ENCODE data around the gene BANP. TPM values are rescaled to one million over a fixed set of nuclear protein-coding genes. Genes with fewer than 3 reads are reported as not detected.
"Not testable (repeated sequence)": the region's sequence is repeated elsewhere in the genome, so short reads cannot be mapped to it uniquely, and the experiment has no call there.

Gene BANP
- total and polyA plus RNA-seq, 12 donors: 10.4 to 29.8 (median 21.7) TPM

DNA sequence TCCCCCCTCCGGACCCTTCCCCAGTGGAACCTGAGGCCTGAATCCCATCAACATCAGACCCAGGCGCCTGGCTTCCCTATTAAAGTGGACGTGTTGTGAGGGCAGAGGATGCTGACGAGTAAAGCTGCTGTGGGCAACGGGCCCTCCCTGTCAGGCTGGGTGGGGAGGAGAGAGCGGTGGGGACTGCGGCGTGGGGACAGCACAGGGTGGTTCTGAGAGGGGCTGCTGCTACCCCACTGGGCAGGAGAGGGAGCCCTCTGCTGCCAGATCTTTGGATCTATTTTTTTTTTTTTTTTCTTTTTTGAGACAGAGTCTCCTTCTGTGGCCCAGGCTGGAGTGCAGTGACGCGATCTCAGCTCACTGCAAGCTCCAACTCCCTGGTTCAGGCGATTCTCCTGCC, 20.8 kb upstream of the BANP start:
- no peaks in the 10 kb centered on the region for H3K4me1 ChIP-seq (replicated peaks in 1 of 2)
- intact Hi-C loops (cut with DNase I): no loop called here
- H3K9me3 ChIP-seq (replicated peaks in 1 of 3): no peaks in the 10 kb centered on the region
- H3K27me3 ChIP-seq: no peaks in the 10 kb centered on the region
- H3K4me3 ChIP-seq: no peak overlapping the region
- H3K36me3 ChIP-seq (replicated peaks in 1 of 2): no peaks in the 10 kb centered on the region
- TF ChIP-seq POLR2A (IDR thresholded peaks at IDR 0.05): no peak
- TF ChIP-seq, protein P1, sequence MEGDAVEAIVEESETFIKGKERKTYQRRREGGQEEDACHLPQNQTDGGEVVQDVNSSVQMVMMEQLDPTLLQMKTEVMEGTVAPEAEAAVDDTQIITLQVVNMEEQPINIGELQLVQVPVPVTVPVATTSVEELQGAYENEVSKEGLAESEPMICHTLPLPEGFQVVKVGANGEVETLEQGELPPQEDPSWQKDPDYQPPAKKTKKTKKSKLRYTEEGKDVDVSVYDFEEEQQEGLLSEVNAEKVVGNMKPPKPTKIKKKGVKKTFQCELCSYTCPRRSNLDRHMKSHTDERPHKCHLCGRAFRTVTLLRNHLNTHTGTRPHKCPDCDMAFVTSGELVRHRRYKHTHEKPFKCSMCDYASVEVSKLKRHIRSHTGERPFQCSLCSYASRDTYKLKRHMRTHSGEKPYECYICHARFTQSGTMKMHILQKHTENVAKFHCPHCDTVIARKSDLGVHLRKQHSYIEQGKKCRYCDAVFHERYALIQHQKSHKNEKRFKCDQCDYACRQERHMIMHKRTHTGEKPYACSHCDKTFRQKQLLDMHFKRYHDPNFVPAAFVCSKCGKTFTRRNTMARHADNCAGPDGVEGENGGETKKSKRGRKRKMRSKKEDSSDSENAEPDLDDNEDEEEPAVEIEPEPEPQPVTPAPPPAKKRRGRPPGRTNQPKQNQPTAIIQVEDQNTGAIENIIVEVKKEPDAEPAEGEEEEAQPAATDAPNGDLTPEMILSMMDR (IDR thresholded peaks at IDR 0.05): peak in 1 of 6 experiments; percentile 17
- no peak for DNase-seq
- WGBS, 4 donors: 50 to 70% (median 67%) methylated on average over 9 to 11 of the region's 11 CpGs
- H3K27ac ChIP-seq: no peak overlapping the region

- no peak overlapping the region for H3K27ac ChIP-seq
- H3K9me3 ChIP-seq (replicated peaks in 1 of 3): no peaks in the 10 kb centered on the region
- intact Hi-C loops (cut with DNase I): no loop called here
- no peaks in the 10 kb centered on the region for H3K4me1 ChIP-seq (replicated peaks in 1 of 2)
- H3K4me3 ChIP-seq: no peak overlapping the region
- no peak for DNase-seq
- no peaks in the 10 kb centered on the region for H3K36me3 ChIP-seq (replicated peaks in 1 of 2)
- no peaks in the 10 kb centered on the region for H3K27me3 ChIP-seq
- TF ChIP-seq POLR2A (IDR thresholded peaks at IDR 0.05): no peak
- TF ChIP-seq, protein P1 (IDR thresholded peaks at IDR 0.05): no peak
- WGBS, 4 donors: 85 to 96% (median 93%) methylated on average over 17 of the region's 17 CpGs
These were observed 19.7 kb upstream of the BANP start for GRCh38 chr16:87931504-87931903.

GRCh38 chr16:87932475-87933139, 18.6 kb upstream of the BANP start:
- H3K4me3 ChIP-seq; H3K27me3 ChIP-seq; DNase-seq; H3K9me3 ChIP-seq (replicated peaks in 1 of 3); intact Hi-C loops (cut with DNase I); H3K27ac ChIP-seq; H3K36me3 ChIP-seq (replicated peaks in 1 of 2); H3K4me1 ChIP-seq (replicated peaks in 1 of 2): not testable (repeated sequence)
- WGBS, 4 donors: 91 to 96% (median 93%) methylated on average over 10 to 17 of the region's 17 CpGs

DNA sequence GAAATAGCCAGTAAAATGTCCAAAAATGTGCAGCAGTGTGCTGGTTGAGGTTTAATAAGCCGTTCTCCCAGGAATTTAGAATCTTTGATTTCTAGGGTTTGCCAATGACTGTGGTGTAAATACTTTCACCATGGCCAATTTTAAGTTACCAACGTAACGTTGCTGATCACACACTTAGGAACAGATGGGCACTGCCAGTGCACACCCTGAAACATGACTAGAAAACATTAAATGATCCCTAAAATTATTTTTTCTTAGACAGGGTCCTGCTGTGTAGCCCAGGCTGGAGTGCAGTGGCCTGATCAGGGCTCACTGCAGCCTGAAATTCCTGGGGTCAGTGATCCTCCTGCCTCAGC, 18.1 kb upstream of the BANP start:
- Histone ChIP-seq H3K4me1 (replicated peaks in 1 of 2) (no peaks in the 10 kb centered on the region), H3K9me3 (replicated peaks in 1 of 3) (no peaks in the 10 kb centered on the region), H3K27me3 (no peaks in the 10 kb centered on the region), H3K4me3 (no peak overlapping the region), H3K36me3 (replicated peaks in 1 of 2) (no peaks in the 10 kb centered on the region), H3K27ac (no peak overlapping the region)
- TF ChIP-seq POLR2A (IDR thresholded peaks at IDR 0.05): no peak
- TF ChIP-seq, protein P1 (IDR thresholded peaks at IDR 0.05): no peak
- DNase-seq: no peak
- 90 to 96% (median 94%) methylated on average over 3 of the region's 3 CpGs for WGBS, 4 donors
- intact Hi-C loops (cut with DNase I): no loop called here

GRCh38 chr16:87934752-87935425, 16.3 kb upstream of the BANP start:
- WGBS, 4 donors: 77 to 84% (median 80%) methylated on average over 11 to 19 of the region's 19 CpGs
- H3K27me3 ChIP-seq; H3K27ac ChIP-seq; H3K4me3 ChIP-seq; H3K36me3 ChIP-seq (replicated peaks in 1 of 2); intact Hi-C loops (cut with DNase I); H3K9me3 ChIP-seq (replicated peaks in 1 of 3); DNase-seq; H3K4me1 ChIP-seq (replicated peaks in 1 of 2): not testable (repeated sequence)

GRCh38 chr16:87936016-87936374, 15.2 kb upstream of the BANP start:
- H3K9me3 ChIP-seq (replicated peaks in 1 of 3); DNase-seq; H3K4me3 ChIP-seq; H3K27ac ChIP-seq; intact Hi-C loops (cut with DNase I); H3K36me3 ChIP-seq (replicated peaks in 1 of 2); H3K27me3 ChIP-seq; H3K4me1 ChIP-seq (replicated peaks in 1 of 2): not testable (repeated sequence)
- WGBS, 4 donors: 91 to 94% (median 92%) methylated on average over 14 of the region's 14 CpGs
